HEK293 (cell line): ENCODE measurements around the gene PLA2G4A.

Experiments
- TCF7L2 ChIP-seq: IDR thresholded peaks from 2 replicates; pipeline ENCODE4 v1.6.1; 2011; ENCODE audit warnings: low read depth, mild to moderate bottlenecking, inconsistent platforms, low read length, moderate library complexity, borderline replicate concordance
- ZNF121 ChIP-seq: fragments of 450-650 bp; formaldehyde crosslinking; IDR thresholded peaks from 2 replicates; pipeline ENCODE4 v1.5.1; 2016; ENCODE audit warnings: missing biosample characterization, missing genetic modification characterization
- ZNF239 ChIP-seq: fragments of 450-650 bp; formaldehyde crosslinking; IDR thresholded peaks from 2 replicates; pipeline ENCODE4 v1.5.1; 2016; ENCODE audit warnings: missing biosample characterization, missing genetic modification characterization
- ZNF274 ChIP-seq, 2 experiments: fragments of 200-500 bp in 1 of 2; fragments of 450-650 bp in 1 of 2; sonication (Bioruptor generic) in 1 of 2; formaldehyde crosslinking in 1 of 2; IDR thresholded peaks; 2 replicates each; pipeline versions ENCODE4 v1.5.1 to v1.6.1; 2014 to 2016; ENCODE audit warnings: borderline replicate concordance in 1 of 2, inconsistent platforms in 1 of 2, low read length in 1 of 2, missing biosample characterization in 1 of 2, missing genetic modification characterization in 1 of 2
- ZNF423 ChIP-seq: fragments of 450-650 bp; formaldehyde crosslinking; IDR thresholded peaks from 2 replicates; pipeline ENCODE4 v1.5.1; 2016; ENCODE audit warnings: missing biosample characterization, missing genetic modification characterization
- TF ChIP-seq, protein P1 (sequence below): fragments of 450-650 bp; formaldehyde crosslinking; IDR thresholded peaks from 2 replicates; pipeline ENCODE4 v1.5.1; 2016; ENCODE audit warnings: missing biosample characterization, missing genetic modification characterization
- TF ChIP-seq, protein P2 (sequence below): fragments of 450-650 bp; formaldehyde crosslinking; conservative IDR thresholded peaks from 2 replicates; pipeline ENCODE4 v1.5.1; 2016; ENCODE audit warnings: low read depth, missing biosample characterization, missing genetic modification characterization
- TF ChIP-seq, protein P3 (sequence below): fragments of 450-650 bp; formaldehyde crosslinking; IDR thresholded peaks from 2 replicates; pipeline ENCODE4 v1.5.1; 2016; ENCODE audit warnings: missing biosample characterization, missing genetic modification characterization

DNA sequence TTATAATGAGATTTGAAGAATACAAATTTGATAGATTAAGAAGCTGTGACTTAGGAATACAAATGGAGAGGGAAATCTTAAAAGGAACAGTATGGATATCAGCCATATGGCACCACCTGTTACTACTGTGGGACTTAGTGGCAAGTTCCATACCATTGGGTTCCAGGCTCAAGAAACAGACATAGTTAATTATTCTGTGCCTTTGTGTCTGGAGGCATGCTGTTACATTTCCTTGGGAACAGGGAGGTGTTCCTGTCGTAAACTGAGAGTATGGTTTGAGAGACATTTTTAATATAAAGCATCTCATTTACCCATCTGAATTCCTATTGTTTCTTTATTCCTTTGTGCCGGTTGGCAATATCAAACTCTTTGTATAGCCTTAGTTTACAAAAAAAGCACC lies 15.2 kb downstream of the PLA2G4A start:
- TF ChIP-seq ZNF121 (tag by site-specific recombination) (no peak), ZNF274 (IDR thresholded peaks at IDR 0.05; ENCODE audit: low read length) (no peak), ZNF274 (tag by site-specific recombination; IDR thresholded peaks at IDR 0.05; ENCODE audit: borderline replicate concordance) (no peak), TCF7L2 (no peak), ZNF423 (tag by site-specific recombination) (no peak), ZNF239 (tag by site-specific recombination) (no peak)
- TF ChIP-seq, protein P1, sequence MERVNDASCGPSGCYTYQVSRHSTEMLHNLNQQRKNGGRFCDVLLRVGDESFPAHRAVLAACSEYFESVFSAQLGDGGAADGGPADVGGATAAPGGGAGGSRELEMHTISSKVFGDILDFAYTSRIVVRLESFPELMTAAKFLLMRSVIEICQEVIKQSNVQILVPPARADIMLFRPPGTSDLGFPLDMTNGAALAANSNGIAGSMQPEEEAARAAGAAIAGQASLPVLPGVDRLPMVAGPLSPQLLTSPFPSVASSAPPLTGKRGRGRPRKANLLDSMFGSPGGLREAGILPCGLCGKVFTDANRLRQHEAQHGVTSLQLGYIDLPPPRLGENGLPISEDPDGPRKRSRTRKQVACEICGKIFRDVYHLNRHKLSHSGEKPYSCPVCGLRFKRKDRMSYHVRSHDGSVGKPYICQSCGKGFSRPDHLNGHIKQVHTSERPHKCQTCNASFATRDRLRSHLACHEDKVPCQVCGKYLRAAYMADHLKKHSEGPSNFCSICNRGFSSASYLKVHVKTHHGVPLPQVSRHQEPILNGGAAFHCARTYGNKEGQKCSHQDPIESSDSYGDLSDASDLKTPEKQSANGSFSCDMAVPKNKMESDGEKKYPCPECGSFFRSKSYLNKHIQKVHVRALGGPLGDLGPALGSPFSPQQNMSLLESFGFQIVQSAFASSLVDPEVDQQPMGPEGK (tag by site-specific recombination), result no peak
- TF ChIP-seq, protein P2, sequence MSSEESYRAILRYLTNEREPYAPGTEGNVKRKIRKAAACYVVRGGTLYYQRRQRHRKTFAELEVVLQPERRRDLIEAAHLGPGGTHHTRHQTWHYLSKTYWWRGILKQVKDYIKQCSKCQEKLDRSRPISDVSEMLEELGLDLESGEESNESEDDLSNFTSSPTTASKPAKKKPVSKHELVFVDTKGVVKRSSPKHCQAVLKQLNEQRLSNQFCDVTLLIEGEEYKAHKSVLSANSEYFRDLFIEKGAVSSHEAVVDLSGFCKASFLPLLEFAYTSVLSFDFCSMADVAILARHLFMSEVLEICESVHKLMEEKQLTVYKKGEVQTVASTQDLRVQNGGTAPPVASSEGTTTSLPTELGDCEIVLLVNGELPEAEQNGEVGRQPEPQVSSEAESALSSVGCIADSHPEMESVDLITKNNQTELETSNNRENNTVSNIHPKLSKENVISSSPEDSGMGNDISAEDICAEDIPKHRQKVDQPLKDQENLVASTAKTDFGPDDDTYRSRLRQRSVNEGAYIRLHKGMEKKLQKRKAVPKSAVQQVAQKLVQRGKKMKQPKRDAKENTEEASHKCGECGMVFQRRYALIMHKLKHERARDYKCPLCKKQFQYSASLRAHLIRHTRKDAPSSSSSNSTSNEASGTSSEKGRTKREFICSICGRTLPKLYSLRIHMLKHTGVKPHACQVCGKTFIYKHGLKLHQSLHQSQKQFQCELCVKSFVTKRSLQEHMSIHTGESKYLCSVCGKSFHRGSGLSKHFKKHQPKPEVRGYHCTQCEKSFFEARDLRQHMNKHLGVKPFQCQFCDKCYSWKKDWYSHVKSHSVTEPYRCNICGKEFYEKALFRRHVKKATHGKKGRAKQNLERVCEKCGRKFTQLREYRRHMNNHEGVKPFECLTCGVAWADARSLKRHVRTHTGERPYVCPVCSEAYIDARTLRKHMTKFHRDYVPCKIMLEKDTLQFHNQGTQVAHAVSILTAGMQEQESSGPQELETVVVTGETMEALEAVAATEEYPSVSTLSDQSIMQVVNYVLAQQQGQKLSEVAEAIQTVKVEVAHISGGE (tag by site-specific recombination), result no peak
- TF ChIP-seq, protein P3, sequence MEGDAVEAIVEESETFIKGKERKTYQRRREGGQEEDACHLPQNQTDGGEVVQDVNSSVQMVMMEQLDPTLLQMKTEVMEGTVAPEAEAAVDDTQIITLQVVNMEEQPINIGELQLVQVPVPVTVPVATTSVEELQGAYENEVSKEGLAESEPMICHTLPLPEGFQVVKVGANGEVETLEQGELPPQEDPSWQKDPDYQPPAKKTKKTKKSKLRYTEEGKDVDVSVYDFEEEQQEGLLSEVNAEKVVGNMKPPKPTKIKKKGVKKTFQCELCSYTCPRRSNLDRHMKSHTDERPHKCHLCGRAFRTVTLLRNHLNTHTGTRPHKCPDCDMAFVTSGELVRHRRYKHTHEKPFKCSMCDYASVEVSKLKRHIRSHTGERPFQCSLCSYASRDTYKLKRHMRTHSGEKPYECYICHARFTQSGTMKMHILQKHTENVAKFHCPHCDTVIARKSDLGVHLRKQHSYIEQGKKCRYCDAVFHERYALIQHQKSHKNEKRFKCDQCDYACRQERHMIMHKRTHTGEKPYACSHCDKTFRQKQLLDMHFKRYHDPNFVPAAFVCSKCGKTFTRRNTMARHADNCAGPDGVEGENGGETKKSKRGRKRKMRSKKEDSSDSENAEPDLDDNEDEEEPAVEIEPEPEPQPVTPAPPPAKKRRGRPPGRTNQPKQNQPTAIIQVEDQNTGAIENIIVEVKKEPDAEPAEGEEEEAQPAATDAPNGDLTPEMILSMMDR (tag by site-specific recombination), result no peak
